Measurements from ENCODE around the gene MYCBPAP. TPM values are rescaled to one million over a fixed set of nuclear protein-coding genes. Genes with fewer than 3 reads are reported as not detected.

MYCBPAP gene
- total RNA-seq, 4 donors from 2014 or later, result 1.3 to 1.8 TPM; not detected in 2

GRCh38 chr17:50468304-50469207, 39.7 kb upstream of the MYCBPAP start, which contains the start of gene CHAD:
TSS of gene CHAD (minus strand) at chr17:50468880. CDS start at chr17:50468813, 67 bp downstream.
- no peak for TF ChIP-seq CTCF (IDR thresholded peaks at IDR 0.05; ENCODE audit: low read depth)

- no peak for TF ChIP-seq CTCF (IDR thresholded peaks at IDR 0.05; ENCODE audit: low read depth)
Measured at GRCh38 chr17:50469208-50469605, 39.0 kb upstream of the MYCBPAP start.

- TF ChIP-seq CTCF (IDR thresholded peaks at IDR 0.05; ENCODE audit: low read depth), result no peak
Measured at GRCh38 chr17:50469671-50470305, 38.5 kb upstream of the MYCBPAP start.

- TF ChIP-seq CTCF (IDR thresholded peaks at IDR 0.05; ENCODE audit: low read depth), result no peak
Measured at GRCh38 chr17:50470426-50470825, 37.8 kb upstream of the MYCBPAP start.

- TF ChIP-seq CTCF (IDR thresholded peaks at IDR 0.05; ENCODE audit: low read depth), result no peak
Measured at GRCh38 chr17:50471009-50471905, 37.0 kb upstream of the MYCBPAP start.

GRCh38 chr17:50472286-50472685, 36.0 kb upstream of the MYCBPAP start:
- TF ChIP-seq CTCF (IDR thresholded peaks at IDR 0.05; ENCODE audit: low read depth), result no peak

All from subcutaneous adipose tissue (tissue), 4 donors.